NOMO-1 treated with DMSO at 0.1 percent for 48 hours (cell line): ENCODE measurements around the gene PPARD.
A peak's percentile ranks its signal among the peaks of the same experiment; 100 is the strongest.

Experiments
- DNase-seq: peaks from one replicate; lab custom pipeline; 2025; ENCODE audit not compliant: unreplicated experiment; lab: John Stamatoyannopoulos, UW

PPARD gene

DNA sequence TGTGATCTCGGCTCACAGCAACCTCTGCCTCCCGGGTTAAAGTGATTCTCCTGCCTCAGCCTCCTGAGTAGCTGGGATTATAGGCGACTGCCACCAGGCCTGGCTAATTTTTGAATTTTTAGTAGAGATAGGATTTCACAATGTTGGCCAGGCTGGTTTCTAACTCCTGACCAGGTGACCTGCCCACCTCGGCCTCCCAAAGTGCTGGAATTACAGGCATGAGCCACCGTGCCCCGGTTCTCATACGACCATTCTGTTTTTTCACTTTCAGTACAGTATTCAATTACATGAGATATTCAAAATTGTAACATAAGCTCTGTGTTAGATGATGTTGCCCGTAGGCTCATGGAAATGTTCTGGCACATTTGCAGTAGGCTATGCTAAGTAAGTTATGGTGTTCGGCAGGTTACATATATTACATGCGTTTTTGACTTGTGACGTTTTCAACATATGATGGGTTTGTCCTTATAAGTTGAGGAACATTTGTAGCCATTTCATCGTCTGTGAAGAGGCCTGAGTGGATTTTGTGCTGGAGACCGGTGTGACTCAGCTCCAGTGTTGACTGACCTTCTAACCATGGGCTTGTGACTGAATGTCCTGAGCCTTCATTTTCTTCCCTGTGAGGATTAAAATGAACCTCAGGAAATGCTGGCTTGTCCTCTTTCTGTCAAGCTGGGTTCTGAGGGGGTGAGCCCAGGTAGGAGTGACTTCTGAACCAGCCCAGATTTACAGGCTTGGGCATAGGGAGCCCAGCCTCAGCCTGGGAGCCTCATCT lies 12.2 kb downstream of the PPARD start:
- no peak for DNase-seq

DNA sequence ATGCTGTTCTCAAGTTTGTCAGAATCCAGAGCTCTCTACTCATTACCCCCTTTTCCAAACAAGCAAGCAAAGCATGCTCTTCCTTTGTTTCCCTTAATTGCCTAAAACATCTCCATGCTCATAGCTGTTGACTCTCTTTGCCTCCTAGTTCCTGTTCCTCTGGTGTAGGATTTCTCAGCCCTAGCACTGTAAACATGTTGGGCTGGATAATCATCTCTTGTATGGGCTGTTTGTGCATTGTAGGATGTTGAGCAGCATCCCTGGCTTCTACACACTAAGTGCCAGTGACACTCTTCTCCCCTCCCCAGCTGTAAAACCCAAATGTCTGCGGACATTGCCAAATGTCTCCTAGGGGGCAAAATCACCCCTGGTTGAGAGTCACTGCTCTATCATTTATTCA lies 14.0 kb downstream of the PPARD start:
- no peak for DNase-seq

DNA sequence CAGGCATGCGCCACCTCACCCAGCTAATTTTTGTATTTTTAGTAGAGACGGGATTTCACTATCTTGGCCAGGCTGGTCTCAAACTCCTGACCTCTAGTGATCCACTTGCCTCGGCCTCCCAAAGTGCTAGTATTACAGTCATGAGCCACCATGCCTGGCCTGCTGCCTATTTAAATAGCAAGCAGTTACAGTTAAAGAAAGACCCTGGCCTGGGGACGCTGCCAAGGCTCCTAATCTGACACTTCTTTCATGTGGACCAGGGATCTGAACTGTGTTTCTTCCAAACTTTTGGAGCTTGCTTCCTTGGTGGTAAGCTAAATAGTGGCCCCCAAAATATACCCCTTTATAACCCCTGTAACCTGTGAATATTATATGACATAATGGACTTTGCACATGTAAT lies 15.3 kb downstream of the PPARD start:
- no peak for DNase-seq

DNA sequence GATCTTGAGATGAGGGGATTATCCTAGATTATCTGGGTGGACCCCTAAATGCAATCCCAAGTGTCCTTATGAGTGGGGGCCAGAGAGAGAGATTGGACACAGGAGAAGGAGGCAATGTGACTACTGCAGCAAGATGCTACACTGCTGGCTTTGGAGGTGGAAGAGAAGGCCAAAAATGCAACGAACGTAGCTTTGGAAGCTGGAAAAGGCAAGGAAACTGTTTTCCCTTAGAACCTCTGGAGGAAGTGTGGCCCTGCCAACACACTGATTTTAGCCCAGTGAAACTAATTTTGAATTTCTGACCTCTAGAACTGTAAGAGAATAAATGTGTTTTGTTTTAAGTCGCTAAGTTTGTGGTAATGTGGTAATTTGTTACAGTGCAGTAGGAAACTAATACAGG lies 15.7 kb downstream of the PPARD start:
- DNase-seq: no peak

DNA sequence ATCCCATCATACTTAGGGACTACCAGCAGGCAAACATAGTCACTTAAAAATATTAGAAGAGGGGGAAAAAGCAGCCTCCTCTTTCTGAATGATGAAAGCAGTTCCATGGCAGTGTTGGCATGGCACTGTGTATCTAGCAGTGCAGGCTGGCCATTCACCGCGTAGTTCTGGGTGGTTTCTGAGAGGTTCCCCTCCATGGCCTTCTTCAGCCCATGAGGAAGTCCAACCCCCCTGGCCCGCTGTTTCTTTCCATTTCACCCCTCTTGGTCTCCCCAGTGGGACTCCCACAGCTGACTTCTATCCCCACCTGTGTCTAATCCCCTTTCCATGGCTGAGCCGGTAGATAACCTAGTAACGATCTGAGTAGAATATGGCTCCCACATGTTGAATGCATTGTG lies 17.0 kb downstream of the PPARD start:
- DNase-seq: no peak

DNA sequence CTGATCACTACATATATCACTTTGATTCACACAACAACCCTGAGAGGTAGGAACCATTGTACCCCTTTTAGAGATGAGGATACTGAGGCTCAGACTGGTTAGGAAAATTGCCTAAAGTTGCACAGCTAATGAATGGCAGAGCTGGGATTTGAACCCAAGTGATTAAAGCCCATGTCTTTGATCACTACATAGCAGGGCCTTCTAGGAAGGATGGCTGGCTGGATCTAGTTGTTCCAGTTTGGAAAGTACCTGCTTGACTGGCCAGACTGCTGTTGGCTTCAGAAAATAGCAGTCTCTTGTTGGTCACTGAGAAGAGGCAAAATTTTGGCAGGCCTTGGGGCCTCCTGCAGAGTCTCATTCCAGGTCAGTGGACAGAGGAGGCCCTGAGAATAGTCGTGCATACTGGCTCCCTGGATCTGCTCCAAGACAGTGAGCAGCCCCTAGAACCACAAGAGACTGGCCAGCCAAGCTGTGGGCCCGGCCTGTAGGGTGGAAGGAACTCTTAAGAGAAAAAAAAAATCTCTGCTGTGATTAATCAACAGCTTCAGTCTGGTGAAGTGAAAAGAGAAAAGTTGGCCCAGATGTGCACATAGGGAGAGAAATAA lies 17.5 kb downstream of the PPARD start:
- DNase-seq: no peak

DNA sequence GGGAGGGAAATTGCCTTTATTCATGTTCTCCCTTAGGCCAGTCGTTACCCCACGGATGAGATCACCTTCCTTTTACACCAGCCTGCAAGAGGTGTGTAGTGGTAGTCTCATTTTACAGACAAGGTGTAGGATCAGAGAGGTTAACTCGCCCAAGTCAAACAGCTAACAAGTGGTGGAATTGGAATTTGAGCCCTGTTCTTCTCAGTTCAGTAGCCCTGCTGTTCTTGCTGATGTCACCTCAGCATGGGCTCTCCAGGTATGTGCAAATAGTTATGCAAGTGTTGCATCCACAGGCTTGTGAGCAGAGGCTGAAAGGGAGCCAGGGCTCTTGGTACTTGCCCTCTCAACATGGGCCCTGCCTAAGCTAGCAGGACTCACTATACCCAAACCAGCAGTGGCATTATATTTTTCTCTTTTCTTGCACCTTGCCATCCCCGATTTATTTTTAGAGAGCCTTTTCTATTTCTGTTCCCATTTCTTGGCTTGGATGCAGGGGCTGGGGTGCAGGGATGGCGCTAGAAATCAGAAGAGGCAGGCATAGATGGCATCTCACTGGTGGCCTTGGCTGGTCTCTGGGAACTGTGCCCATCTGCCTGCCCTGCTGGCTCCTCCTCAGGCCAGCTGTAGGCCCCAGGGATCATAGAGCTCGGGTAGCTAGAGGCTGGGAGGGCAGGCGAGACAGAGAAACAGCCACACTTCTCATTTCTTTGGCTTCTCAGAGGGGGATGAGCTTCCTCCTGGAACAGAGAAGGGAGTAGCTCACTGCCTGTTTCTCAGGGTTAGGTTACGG lies 18.2 kb downstream of the PPARD start:
- no peak for DNase-seq

DNA sequence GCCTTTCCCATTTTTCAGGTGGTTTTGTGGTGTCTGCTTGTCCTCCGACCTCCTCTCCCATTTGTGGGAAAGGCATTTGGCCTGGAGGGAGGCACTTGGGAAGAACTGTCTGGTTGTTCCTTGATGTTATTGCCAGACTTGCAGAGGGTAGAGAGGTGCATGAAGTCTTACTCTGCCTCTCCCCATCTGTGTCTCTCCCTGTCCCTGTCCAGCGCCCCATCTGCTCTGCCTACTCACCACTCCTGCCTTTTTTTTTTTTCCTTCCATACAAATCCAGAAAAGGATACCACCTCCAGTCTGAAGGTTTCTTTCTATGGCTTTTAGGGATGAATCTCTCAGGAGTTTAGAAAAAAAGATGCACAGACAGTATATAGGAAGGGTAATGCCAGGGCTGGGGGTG lies 19.8 kb downstream of the PPARD start:
- DNase-seq: no peak

DNA sequence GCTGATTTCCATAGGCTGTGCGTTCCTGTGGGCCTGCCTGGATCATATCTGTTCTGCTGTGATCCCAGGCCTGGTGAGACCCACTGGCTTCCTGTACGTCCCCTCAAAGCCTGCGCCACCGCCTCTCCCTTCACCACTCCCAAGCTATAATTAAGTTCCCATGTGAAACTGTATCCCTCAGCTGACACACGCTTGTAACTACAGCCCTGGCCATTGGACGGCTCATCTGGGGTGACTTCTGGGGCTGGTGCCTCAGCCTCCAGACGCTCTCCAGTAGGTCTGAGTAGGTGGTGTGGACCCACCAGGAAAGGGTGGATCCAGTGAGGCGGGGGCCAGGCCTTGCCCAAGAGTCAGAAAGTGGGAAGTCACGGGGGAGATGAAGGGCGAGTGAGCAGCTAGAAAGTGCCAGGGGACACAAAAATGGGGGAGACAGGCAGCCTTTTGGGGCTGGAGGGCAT lies 21.0 kb downstream of the PPARD start:
- peak; percentile 93 for DNase-seq

DNA sequence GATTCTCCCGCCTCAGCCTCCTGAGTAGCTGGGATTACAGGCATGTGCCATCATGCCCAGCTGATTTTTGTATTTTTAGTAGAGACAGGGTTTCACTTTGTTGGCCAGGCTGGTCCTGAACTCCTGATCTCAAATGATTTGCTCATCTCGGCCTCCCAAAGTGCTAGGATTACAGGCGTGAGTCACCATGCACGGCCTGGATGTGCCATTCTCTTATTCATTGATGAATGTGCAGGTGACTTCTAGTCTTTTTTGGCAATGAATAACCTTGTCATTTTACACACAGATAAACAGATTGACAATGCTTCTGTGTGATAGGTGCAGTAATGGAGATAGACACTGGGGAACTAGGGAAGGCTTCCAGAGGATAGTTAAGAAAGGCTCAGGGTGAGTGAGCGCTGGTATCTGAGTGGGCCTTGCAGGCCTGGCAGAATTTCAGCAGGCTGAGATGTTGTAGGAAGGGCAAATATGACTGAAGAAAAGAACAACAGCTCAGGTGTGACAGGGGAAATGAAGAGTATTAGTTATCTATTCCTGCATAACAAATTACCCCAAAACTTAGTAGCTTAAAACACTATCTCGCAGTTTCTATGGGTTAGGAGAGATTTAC lies 23.3 kb downstream of the PPARD start:
- DNase-seq: no peak

DNA sequence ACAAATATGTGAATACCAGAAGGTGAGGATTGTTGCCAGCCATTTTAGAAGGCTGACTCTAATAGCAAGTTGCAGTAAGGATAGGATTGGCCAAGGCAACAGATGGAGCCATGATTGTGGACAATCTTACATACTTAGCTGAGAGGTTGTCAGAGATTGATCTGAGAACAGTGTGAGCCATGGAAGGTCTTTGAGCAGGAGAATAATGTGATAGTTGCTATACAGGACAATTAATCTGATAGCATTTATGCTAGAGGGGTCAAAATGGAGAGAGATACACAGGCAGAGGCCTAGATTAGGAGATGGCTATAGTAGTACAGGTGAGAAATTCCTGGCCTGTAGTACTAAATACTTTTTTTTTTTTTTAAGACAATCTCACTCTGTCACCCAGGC lies 23.8 kb downstream of the PPARD start:
- DNase-seq: no peak

DNA sequence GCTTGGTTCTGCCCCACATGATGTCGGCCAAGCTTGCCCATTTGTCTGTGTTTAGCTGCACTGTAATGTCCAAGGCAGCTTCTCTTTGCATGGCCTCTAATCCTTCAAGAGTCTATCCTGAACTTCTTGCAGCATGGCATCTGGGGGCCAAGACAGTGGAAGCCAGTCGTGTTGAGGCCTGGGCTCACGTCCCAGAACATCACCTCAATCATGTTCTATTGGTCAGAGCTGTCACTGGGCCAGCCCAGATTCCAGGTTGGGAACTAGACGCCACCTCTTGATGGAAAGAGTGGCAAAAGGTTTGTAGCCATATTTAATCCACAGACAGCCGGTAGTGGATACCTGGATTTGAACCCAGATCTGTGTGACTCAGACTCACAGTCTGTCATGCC lies 25.3 kb downstream of the PPARD start:
- DNase-seq: no peak

DNA sequence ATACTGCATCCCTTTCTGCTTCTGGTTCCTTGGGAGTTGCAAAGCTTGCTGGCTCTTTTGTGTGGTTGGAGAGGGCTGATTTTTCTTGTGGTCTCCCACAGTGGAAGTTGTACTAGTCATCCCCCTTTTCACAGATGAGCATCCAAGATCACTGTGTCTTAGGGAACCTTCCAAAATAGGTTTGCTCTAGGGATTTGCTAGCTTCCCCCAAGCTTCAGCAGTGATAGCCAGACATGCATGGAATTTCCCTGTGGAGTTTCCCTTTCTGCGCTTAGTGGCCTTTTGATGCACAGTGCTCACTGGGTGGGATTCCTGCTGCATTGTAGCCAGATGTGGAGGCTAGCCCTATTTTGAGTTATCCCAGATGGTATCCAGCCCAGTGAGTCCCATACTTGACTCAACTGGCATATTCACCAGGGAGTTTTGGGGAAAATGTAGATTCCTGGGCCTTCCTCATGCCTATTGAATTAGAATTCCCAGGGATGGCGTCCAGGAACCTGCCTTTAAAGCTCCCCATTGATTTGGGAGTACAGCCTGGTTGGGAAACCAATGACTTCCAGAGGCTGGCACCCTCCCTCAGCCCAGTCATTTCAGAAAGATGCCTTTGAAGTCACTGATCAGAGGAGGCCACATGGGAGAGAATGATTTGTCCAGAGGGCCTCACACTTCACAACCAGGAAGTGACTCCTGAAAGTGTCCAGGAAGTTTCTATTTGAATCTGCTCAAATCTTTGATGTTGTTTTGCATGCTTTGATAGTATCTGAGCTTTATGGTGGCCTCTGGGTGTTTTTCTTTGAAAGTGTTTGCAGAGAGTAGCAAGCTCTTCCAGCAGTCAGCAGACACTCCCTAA lies 25.9 kb downstream of the PPARD start:
- peak; percentile 6 for DNase-seq

DNA sequence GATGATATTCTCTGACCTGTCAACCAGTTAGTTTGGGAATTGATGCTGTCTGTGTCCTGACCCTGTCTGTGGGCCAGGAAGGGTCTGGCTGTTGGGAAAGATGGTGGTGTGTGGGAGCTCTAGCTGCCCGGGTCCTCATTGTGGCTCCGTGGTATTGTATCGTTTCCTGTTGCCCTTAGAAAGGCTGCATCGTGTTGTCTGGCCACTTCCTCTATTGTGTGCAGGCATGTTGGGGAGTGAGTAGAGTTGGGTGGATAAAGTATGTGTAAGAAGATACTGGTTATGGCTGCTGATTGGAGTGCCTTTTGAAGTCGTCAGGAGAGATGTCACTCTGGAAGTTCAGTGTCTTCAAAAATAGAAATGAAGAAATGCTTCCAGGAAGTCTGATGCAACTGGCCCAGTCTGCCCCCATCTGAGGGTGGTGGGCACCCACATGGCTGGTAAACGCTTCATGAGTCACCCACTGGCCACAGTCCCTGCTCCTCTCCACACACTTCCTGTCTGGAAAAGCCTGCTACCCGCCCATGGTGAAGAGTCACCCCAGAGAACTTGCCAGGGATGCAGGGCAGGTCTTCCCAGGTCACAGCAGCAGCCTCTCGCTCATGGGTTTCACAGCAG lies 27.9 kb downstream of the PPARD start:
- DNase-seq: peak; percentile 99

DNA sequence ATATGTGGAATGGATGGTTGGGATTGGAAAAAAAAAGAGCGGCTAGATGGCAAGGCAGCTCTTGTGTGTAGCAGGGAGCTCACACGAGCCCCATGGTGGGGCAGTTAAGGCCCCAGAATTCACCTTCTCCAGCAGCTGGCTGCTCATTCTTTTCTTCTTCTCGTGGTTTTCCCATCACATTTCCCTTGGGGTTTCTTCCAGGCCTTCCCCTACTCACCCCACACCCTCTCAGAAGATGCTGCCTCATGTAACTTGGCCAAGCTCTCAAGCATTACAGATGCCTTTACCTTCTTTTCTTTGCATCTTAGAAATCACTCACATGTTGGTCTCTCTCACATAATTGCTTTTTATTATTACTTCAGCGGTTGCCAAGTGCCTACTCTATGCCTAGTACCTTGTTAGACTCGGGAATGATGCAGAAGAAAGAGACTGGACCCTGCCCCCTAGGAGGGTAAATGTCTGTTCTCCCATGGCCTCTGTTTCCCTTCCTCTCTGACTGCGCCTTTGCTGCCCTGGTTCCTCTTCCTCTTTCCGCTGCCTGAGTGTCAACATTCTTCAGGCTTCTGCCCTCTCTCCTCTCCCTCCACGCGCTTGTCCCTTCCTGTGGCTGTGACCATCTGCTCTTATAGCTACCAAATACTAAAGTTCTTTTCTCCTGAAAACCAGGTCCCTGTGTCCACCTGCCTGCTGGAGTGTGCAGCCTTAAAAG lies 28.6 kb downstream of the PPARD start:
- DNase-seq: peak; percentile 87

DNA sequence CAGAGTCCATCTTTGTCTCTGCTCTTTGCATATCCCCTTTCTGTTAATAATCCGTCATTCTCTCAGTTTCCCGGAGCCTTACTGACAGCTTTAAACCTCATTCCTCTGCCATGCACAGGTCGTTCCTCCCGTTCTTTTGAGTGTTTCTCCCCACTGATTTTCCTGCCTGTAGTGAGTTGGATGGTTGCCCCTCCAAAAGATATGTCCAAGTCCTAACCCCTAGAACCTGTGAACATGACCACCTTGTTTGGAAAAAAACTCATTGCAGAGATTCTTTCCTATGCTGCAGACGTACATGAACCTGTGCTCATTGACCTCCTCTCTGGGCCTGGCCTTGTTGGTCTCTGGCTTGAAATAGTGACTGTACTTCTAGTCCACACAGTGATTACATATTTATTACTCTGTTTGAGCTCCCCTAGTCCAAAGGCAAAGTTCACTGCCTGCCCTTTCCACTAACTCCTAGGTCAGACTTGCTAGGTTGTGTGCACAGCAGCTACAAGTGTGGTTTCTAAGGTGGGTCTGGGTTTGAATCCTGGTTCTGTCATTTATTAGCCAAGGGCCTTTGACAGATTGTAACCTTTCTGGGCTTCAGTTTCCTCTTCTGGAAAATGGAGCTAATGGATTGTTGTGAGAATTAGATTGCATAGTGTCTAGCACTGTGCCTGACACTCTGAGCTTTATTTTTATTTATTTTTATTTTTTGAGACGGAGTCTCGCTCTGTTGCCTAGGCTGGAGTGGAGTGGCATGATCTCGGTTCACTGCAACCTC lies 29.3 kb downstream of the PPARD start:
- no peak for DNase-seq

DNA sequence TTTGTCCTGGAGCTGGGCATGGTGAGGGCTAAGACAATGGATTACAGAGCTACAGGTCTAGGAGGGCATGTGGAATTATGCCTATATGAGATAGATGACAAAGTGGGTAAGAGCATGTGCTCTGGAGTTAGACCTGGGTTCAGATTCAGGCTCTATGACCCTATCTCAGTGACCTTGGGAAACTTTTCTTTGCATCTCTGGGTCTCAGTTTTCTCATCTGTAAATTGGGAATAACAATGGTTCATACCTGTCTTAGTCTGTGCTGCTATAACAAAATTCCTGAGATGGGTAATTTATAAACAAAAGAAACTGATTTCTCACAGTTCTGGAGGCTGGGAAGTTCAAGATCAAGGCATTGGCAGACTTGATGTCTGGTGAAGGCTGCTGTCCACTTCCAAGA lies 30.3 kb downstream of the PPARD start:
- no peak for DNase-seq

DNA sequence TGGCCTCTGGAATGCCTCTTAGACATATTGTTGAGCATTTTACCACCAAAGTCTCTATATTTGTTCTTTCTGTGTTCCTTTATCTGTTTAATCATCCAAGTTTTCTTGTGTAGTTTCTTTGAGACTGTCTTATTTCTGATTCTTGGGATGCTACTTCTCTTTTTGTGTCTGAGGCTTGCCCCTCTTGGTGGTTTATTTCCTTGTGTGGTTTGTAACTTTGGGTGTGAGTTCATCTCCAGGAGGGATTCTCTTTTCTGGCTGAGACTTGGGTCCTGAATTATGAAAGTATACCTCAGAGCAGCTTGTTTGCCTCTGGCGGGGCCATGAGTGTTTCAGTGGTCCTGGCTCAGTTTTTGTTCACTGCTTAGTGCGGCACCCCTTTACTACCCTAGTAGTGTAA lies 33.9 kb downstream of the PPARD start:
- peak; percentile 53 for DNase-seq

DNA sequence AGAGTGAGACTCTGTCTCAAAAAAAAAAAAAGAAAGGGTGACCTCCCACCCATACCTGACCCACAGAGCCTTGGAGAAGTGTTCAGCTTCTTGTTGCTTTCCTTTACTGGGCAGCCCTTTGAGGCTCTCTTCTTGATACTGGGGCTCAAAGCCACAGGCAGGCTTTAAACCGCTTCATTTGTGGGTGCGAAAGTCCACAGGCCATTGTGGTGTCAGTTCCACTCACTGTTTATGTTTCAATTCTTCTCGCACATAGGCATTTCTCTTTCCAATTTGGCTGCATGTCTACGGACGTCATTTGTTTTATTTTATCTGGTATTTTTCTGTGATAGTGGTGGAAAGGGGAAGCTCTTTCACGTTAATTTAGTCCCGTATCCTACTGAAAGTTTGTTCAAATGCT lies 34.6 kb downstream of the PPARD start:
- peak; percentile 6 for DNase-seq
